ENCODE data around the gene SGCG. TPM values are rescaled to one million over a fixed set of nuclear protein-coding genes. Genes with fewer than 3 reads are reported as not detected.

SGCG gene
- total and polyA plus RNA-seq, 7 donors, result 0.16 to 1.2 (median 1.0) TPM; not detected in 1

DNA sequence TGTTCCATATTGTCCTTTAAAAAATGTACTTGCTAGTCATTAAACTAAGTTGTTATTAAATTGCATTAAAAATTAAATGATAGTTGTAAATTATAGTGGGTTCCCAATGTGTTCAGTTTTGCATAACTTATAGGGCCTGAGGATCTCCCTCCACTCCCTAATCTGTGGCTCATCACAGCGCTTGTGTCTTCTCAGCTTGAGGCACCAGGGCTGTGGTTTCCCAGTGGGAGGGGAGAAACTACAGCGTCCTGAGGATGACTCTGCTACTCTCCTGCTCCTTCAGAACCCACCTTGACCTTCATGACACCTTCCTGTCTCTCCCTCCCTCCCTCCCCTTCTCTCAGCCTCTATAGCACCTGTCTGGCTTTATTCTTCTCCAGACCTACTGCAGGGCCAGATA is 1.4 kb downstream of the SGCG start:
- Histone ChIP-seq H3K36me3 (no peaks in the 10 kb centered on the region), H3K4me3 (no peak overlapping the region), H3K9me3 (no peaks in the 10 kb centered on the region), H3K27me3 (no peaks in the 10 kb centered on the region), H3K27ac (no peak overlapping the region), H3K4me1 (no peaks in the 10 kb centered on the region)
- TF ChIP-seq, protein P1, sequence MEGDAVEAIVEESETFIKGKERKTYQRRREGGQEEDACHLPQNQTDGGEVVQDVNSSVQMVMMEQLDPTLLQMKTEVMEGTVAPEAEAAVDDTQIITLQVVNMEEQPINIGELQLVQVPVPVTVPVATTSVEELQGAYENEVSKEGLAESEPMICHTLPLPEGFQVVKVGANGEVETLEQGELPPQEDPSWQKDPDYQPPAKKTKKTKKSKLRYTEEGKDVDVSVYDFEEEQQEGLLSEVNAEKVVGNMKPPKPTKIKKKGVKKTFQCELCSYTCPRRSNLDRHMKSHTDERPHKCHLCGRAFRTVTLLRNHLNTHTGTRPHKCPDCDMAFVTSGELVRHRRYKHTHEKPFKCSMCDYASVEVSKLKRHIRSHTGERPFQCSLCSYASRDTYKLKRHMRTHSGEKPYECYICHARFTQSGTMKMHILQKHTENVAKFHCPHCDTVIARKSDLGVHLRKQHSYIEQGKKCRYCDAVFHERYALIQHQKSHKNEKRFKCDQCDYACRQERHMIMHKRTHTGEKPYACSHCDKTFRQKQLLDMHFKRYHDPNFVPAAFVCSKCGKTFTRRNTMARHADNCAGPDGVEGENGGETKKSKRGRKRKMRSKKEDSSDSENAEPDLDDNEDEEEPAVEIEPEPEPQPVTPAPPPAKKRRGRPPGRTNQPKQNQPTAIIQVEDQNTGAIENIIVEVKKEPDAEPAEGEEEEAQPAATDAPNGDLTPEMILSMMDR (IDR thresholded peaks at IDR 0.05), result no peak
- TF ChIP-seq EP300 (IDR thresholded peaks at IDR 0.05) (no peak), POLR2AphosphoS5 (IDR thresholded peaks at IDR 0.05) (no peak), POLR2A (IDR thresholded peaks at IDR 0.05) (no peak)
- 52 to 64% methylated on average over 2 of the region's 2 CpGs for WGBS, 2 donors
- intact Hi-C loops (cut with DNase I), result no loop called here
- no peak for DNase-seq

DNA sequence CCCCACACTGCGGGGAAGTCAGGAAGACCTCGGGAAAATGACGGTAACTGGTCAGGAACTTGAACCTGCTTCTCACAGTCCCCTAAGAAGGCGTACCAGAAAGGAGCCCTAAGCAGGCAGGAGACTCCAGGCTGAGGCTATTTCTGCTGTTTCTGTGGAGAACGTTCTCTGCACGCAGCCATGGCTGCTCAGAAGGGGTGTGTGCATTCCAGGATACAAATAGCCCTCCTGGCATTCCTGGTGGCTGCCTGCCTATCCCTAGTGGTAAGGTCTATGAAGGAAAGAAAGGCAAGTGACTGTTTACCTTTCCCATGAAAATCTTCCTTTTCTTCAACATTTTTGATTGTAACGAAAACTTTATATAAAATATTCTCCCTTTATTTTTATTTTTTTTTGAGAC is 2.5 kb downstream of the SGCG start:
- Histone ChIP-seq H3K27me3 (no peaks in the 10 kb centered on the region), H3K36me3 (no peaks in the 10 kb centered on the region), H3K4me3 (no peak overlapping the region), H3K4me1 (no peaks in the 10 kb centered on the region), H3K27ac (no peak overlapping the region), H3K9me3 (no peaks in the 10 kb centered on the region)
- DNase-seq, result no peak
- 78 to 90% methylated on average over 7 of the region's 7 CpGs for WGBS, 2 donors
- intact Hi-C loops (cut with DNase I), result no loop called here
- no peak for TF ChIP-seq POLR2AphosphoS5 (IDR thresholded peaks at IDR 0.05)
- TF ChIP-seq EP300 (IDR thresholded peaks at IDR 0.05), result no peak
- TF ChIP-seq, protein P1 (IDR thresholded peaks at IDR 0.05), result no peak
- no peak for TF ChIP-seq POLR2A (IDR thresholded peaks at IDR 0.05)

DNA sequence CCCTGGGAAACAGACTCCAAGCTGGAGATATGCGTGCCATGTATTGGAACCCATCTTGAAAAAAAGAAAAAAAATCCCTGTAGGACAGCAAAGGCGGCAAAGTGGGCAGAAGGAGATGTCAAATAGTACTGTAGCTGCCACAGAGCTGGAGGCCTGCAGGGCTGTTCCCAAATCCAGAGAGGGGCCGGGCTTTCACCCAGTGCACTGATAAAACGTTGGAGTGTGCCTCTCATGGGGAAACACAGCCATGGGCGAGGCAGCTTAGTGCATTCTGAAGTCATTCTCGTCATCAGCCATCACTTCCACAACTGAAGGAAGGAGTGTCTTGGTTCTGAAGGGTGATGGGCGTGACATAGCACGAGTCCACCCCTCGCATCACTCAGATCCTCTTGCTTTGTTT is 4.8 kb downstream of the SGCG start:
- no peaks in the 10 kb centered on the region for H3K36me3 ChIP-seq
- no peaks in the 10 kb centered on the region for H3K27me3 ChIP-seq
- WGBS, 2 donors, result 74 to 86% methylated on average over 9 of the region's 9 CpGs
- no peaks in the 10 kb centered on the region for H3K4me1 ChIP-seq
- intact Hi-C loops (cut with DNase I), result no loop called here
- no peak overlapping the region for H3K27ac ChIP-seq
- no peak for DNase-seq
- no peak overlapping the region for H3K4me3 ChIP-seq
- no peaks in the 10 kb centered on the region for H3K9me3 ChIP-seq
- no peak for TF ChIP-seq POLR2A (IDR thresholded peaks at IDR 0.05)
- TF ChIP-seq POLR2AphosphoS5 (IDR thresholded peaks at IDR 0.05), result no peak
- TF ChIP-seq EP300 (IDR thresholded peaks at IDR 0.05), result no peak
- TF ChIP-seq, protein P1 (IDR thresholded peaks at IDR 0.05), result no peak

DNA sequence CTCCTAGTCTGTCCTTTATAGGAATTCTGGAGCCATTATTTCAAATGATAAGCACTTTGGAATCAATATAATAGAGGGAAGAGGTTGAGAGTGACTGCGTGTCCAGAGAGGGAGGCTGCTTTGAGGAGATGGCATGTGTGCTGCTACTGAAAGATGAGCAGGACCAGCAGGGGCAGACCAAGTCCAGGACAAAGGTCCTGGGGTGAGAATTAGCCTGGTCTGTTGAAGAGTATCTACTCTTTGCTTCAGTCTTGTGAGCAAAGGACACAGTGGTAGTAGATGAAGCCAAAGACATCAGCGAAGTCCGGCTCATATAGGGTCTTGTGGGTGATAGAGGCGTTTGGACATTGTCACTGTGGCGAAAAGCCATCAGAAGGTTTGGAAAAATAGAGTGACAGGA is 21.1 kb downstream of the SGCG start:
- Histone ChIP-seq H3K27me3 (no peaks in the 10 kb centered on the region), H3K4me1 (no peaks in the 10 kb centered on the region), H3K27ac (no peak overlapping the region), H3K4me3 (no peak overlapping the region), H3K9me3 (no peaks in the 10 kb centered on the region), H3K36me3 (no peaks in the 10 kb centered on the region)
- WGBS, 2 donors, result 79 to 93% methylated on average over 5 of the region's 5 CpGs
- no peak for TF ChIP-seq POLR2AphosphoS5 (IDR thresholded peaks at IDR 0.05)
- TF ChIP-seq POLR2A (IDR thresholded peaks at IDR 0.05), result no peak
- no peak for TF ChIP-seq EP300 (IDR thresholded peaks at IDR 0.05)
- TF ChIP-seq, protein P1 (IDR thresholded peaks at IDR 0.05), result no peak
- intact Hi-C loops (cut with DNase I), result no loop called here
- DNase-seq, result no peak

DNA sequence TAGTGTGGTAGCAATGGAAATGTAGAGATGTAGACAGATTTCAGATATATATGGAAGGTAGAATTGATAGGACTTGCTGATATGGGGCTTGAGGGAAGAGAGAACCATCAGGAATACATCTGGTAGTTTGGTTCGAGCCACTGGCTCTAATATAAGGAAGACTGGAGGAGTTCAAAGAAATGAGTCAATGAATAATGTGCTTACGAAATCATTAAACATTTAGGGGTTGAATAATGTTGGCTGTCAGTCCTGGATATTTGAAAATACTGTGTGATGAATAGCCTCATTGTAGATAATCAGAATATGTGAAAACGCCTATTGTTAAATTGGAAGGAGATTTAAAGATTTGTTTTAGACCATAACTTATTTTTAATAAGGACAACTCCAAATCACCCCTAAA is 21.6 kb downstream of the SGCG start:
- Histone ChIP-seq H3K9me3 (no peaks in the 10 kb centered on the region), H3K27ac (no peak overlapping the region), H3K4me3 (no peak overlapping the region), H3K36me3 (no peaks in the 10 kb centered on the region), H3K27me3 (no peaks in the 10 kb centered on the region), H3K4me1 (no peaks in the 10 kb centered on the region)
- intact Hi-C loops (cut with DNase I), result no loop called here
- TF ChIP-seq EP300 (IDR thresholded peaks at IDR 0.05) (no peak), POLR2AphosphoS5 (IDR thresholded peaks at IDR 0.05) (no peak), POLR2A (IDR thresholded peaks at IDR 0.05) (no peak)
- TF ChIP-seq, protein P1 (IDR thresholded peaks at IDR 0.05), result no peak
- 60 to 67% methylated on average over 3 of the region's 3 CpGs for WGBS, 2 donors
- no peak for DNase-seq

Data from sigmoid colon (tissue), 7 donors.